ENCODE results near the gene ARL11.

The ARL11 gene

GRCh38 chr13:49681842-49682435 is 53.6 kb downstream of the ARL11 start:
- no peak overlapping the region for H3K27ac ChIP-seq (ENCODE audit: low read depth, low read length)
- H3K4me1 ChIP-seq (ENCODE audit: insufficient read depth, low read length), result no peaks in the 10 kb centered on the region
- H3K4me3 ChIP-seq (ENCODE audit: low read depth in 1 of 2, low read length in 2 of 2), result no peak overlapping the region
- no peaks in the 10 kb centered on the region for H3K36me3 ChIP-seq (ENCODE audit: insufficient read depth, low read length)
- no peaks in the 10 kb centered on the region for H3K9me3 ChIP-seq (ENCODE audit: low read length)
- H3K27me3 ChIP-seq (ENCODE audit: control insufficient read depth in 1 of 2, insufficient read depth in 2 of 2, low read length in 2 of 2), result no peaks in the 10 kb centered on the region
- no peak overlapping the region for H3K9ac ChIP-seq (ENCODE audit: low read length)
